ENCODE results near the gene PPCS.
"Not testable (repeated sequence)": the region's sequence is repeated elsewhere in the genome, so short reads cannot be mapped to it uniquely, and the experiment has no call there.

Gene PPCS

DNA sequence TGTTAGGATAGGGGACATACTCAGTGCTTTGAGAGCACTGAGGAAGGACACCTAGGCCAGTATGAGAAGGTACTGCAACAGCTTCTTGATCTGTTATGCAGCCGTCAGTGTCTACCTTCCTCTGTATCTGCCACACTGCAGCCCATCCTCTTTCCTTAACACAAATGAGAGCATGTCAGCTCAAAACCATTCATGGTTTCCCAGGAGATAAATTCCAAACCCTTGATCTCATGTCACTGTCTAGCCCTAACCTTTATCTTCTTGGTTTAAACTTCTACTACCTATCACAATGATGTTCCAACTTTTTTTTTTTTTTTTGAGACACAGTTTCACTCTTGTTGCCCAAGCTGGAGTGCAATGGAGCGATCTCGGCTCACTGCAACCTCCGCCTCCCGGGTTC, 1.9 kb upstream of the PPCS start:
- DNase-seq: no peak

DNA sequence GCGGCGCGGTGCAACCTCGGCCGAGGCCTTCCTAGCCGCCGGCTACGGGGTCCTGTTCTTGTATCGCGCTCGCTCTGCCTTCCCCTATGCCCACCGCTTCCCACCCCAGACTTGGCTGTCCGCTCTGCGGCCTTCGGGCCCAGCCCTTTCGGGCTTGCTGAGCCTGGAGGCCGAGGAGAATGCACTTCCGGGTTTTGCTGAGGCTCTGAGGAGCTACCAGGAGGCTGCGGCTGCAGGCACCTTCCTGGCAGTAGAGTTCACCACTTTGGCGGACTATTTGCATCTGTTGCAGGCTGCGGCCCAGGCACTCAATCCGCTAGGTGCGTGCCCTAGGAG, 379 bp downstream of the PPCS start:
- DNase-seq: peak; percentile 52

DNA sequence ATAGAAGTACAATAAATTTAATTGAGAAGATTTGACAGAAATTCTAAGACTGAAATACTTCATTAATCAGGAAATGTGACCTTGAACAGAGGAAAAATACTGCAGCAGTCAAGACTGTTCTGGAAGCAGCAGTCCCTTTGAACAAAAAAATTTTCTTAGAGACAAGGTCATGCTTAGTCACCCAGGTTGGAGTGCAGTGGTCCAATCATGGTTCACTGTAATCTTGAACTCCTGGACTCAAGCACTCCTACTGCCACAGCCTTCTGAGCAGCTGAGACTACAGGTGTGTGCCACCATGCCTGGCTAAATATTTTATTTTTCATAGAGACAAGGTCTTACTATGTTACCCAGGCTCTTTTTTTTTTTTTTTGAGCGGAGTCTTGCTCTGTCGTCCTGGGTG, 4.9 kb downstream of the PPCS start:
- no peak for DNase-seq

DNA sequence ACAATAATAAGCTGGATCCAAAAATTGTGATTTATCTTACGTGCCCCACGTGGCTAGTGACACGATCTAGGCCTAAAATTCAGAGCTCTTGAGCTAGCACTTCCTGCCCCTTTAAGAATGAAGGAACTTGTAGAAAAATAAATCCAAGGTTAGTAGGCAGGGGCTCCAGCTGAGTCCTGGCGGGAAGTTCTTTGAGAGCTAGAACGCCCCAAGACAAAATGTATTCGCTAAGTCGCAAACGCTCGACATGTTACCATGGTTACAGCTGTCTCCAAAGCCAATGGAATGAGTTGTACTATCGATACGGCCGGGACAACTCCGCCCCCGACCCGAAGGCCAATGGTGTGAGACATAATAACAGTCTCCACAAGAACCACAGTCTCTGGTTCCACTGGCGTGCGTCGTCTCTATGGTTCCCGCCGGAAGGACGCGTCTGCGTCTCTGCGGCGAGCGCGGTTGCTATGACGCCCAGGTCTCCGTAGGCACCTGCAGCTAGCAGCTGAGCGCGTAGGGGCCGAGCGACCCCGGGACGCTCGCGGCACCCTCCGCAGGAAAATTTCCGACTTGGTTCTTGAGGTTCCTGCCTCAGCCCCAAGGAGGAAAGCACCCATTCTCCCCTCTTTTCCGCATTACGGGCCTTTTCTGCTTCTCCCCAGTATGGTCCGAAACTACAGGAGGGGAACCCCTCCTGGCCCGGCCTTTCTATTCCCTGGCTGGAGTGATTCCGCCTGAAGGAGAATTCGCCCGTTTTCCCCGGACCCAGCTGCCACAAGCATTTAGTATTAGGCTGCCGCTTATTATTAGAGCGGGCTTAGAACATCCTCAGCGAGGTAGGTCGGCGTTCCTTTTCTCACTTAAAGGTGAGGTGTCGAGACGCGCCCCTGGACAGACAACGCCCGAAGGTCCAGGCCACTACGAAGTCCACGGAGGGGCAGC, 6.8 kb downstream of the PPCS start, which contains the start of gene CCDC30:
TSS of gene CCDC30 (plus strand) at position 459 of the 936 bp plus-strand sequence. CDS start 17,266 bp downstream, outside the sequence.
- peak; percentile 96 for DNase-seq

DNA sequence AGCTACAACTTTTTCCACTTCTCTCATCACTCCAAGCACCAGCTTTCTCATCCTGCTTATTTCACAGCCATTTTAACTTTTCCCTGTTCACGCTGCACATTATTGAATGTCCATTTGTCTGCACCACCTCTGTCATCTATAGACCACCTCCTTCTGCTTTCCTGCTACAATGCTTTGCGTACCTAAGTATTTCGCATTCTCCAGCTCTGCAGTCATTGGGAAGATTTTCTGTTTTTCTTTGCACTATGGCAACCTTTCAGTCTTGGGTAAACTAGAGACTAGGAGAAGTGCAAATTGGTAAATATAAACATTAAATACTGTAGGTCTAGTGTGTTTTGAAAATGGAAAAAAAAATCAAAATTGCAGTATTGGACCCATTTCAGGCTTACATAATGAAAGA, 7.6 kb downstream of the PPCS start:
- no peak for DNase-seq

DNA sequence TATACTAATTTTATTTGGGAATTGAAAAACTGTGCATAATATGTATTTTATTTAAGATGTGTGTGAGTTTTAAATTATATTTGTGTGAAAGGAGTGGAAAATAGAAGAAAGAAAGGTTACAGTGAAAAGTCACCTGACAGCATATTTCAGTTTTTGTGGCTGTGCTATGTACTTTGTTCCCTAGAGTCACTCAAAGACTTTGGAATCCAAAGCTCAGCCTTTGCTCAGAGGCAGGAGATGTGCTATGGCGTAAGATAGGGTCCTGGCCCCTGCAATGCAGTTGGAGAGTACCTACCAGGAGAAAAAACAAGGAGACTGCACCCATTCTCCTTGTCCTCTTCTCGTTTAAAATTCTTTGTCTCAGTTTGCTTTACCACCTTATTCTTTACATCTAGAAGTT, 9.7 kb downstream of the PPCS start:
- no peak for DNase-seq

DNA sequence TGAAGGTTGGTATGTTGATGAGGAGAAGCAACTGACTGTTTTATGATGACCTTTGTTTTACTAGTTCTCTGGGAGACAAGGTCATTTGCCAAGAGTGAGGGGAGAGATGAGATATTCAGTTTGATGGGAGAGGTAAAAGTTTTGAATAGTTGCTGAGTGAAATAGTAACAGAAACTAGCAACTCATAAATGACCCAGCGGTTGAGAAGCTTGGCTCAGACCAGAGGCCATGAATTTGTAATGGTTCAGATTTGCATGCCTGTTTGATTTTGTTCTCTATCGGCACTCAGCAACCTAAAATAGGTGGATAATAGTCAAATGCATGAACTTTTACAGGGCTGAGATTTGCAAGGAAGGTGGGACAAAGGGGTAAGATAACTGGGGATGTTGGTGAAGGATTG, 13.4 kb downstream of the PPCS start:
- DNase-seq: no peak

DNA sequence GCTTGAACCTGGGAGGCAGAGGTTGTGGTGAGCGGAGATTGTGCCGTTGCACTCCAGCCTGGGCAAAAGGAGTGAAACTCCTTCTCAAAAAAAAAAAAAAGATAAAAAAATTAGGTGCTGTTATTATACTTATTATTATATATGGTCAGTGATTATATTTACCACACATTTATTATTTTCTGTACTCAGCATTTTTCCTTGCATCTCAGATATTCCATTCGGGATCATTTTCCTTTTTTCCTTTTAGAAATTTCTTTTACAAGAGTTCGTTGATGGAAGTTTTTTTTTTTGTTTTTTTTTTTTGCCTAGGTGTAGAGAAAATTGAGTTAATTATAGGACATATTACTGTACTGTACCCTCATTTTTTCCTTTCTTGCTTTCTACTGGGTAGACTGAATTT, 20.3 kb downstream of the PPCS start:
- DNase-seq: no peak

DNA sequence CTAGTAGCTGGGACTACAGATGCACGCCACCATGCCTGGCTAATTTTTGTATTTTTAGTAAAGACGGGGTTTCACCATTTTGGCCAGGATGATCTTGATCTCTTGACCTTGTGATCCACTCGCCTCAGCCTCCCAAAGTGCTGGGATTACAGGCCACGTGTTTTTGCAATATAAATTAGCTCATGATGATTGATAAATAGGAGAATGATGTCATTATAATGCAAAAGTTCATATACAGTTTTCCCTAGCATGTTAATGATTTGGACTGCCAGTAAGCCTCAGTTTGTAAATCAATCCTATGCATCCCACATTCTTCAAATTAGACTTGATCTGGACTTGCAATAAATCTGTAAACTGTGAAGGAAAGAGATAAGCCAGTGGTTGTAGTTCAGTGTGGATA, 21.0 kb downstream of the PPCS start:
- DNase-seq: not testable (repeated sequence)

DNA sequence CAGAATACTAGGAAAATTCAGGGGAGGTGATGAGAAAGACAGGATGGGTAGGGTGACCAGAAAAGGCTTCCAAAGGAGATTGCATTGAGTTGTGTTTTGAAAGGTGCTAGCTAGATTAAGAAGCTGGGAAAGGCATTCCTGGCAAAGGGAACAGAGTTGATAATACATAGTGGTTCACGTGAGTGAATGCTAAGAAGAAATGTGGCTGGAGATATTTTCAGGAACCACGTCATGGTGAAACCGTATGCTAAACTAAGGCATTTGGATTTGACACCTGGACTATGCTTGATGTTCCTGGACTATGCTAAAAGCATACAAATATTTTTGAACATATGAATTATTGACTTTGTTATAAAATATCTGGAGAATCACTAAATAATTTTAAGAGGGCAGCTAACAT, 21.4 kb downstream of the PPCS start:
- DNase-seq: no peak

DNA sequence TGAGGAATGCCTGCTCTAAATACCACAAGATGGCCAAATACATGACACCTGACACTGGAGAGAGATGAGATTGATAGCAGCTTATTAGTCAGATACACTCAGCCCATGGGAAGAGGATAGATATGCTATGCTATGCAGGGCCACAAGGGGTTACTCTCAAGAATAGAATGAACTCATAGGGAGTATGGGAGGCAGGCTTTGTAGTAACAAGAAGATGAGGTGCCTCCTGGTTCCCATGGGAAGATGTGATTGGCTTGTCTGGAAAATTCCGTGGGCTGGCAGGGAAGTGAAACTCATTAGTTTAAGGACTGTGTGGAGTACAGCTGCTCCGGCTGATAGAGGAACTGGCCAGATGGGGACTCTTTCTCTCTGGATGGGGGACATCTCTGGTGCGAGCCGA, 23.3 kb downstream of the PPCS start:
- DNase-seq: no peak

DNA sequence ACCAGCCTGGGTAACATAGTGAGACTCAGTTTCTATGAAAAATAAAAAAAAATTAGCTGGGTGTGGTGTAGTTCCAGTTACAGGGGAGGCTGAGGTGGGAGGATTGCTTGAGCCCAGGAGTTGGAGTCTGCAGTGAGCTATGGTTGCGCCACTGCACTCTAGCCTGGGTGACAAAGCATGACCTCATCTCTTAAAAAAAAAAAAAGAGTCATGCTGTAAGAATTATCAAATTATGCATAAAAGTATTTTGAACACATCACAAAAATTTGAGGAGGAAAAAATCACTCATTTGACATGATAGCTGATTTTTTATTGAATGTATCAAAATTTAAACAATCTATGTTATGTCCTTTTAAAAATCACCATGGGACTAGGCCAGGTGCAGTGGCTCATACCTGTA, 24.6 kb downstream of the PPCS start:
- no peak for DNase-seq

DNA sequence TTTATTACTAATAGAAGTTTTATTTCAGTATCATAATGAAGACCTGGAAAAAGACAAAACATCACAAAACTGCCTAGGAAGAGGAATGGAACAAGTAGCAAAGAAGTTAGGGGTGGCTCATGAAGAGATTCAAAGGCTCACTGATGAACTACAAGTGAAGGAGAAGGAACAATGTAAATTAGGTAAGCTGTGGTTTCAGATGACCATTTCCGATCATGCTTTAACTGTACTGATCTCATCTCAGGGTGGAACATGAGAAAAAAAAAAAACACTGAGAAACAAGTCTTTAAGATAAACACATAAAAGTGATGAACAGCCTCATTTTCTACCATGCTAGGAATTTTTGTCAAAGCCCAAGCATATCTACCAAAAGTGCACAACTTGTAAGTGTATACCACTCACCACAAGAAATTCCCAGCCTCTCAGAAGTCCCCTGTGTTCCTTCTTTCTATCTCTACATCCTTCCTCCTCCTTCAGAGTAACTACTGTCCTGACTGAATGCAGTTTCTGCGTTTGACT, 26.4 kb downstream of the PPCS start:
- DNase-seq: no peak

DNA sequence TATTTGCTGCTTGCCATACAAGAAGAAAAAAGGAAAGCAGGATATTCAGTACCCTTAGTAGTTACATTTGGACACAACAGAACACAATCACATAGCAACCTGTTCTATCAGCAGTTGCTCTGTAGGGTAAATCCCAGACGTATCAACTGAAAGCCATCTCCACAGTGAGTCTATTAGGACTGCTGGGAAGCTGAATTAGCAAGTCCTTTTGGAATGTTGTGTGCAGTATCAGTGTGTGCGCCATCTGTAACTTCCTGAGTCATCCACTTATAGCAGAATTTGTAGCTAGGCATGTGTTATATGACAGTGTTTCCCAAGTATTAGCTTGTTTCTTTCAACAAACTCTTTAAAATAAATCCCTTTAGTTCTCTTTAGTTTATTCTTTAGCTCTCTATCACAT, 28.0 kb downstream of the PPCS start:
- DNase-seq: no peak

DNA sequence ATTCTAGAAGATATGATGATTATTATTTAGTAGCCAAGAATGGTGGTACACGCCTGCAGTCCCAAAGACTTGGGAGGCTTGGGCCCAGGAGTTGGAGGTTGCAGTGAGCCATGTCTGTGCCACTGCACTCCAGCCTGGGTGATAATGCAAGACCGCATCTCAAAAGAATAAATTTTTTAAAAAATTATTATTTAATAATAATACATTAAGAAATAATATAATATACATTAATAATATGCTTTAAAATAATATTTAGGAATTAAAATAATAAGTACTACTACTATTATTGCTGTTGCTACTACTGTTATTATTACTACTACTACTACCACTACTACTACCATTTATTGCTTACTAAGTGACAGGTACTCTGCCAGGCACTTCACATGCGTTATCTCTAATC, 33.9 kb downstream of the PPCS start:
- no peak for DNase-seq

DNA sequence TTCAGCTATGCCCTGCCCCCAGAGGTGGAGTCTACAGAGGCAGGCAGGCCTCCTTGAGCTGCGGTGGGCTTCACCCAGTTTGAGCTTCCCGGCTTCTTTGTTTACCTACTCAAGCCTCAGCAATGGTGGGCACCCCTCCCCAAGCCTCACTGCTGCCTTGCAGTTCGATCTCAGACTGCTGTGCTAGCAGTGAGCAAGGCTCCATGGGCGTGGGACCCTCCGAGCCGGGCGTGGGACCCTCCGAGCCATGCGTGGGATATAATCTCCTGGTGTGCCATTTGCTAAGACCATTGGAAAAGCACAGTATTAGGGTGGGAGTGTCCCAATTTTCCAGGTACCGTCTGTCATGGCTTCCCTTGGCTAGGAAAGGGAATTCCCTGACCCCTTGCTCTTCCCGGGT, 45.7 kb downstream of the PPCS start:
- not testable (repeated sequence) for DNase-seq

DNA sequence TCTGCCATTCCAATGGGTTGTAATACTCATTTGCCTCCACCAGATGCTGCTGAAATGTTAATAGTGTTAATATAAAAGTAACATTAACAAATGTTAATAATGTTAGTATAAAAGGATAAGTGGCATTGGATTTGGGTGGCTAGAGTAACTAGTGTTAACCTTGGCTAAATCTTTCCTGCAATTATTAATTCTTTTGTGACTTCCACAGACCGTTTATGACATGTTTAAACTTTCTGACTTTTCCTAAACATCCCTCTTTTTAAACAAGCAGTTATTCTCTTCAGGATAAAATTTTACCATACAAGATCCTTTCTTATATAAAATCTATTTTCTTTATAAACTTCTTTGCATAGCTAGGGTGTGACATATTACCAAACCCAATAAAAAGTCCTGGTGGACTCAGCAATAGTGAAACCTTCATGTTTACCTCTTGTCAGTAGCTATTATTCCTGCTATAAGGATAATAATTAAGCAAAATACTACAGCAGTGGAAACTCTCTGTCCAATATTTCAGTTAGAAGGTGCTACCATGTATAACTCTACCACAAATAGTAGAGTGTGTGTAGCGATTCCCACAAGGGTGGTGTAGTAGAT, 48.3 kb downstream of the PPCS start:
- no peak for DNase-seq

DNA sequence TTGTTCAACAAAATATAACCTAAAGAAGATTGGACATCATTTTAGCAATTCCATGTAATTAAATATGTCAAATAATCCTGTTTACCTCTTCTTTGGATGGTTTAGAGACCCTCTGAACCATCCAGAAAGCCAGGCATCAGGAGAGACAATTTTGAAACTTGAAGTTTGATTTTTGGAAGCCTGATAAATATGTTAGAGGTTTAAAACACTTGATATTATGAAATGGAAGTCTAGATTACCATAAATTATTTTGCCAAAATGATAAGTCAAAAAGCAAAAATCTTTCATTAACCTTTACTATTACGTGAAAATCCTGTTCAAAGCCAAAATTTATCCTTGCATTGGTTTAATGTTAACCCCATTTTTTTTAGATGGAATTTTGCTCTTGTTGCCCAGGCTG, 50.2 kb downstream of the PPCS start:
- no peak for DNase-seq

All from effector CD4-positive, alpha-beta T cell (primary cell).